Cardiac muscle cell (in vitro differentiated cells and primary cell): ENCODE measurements around the gene FABP1. TPM values are rescaled to one million over a fixed set of nuclear protein-coding genes. Genes with fewer than 3 reads are reported as not detected.

Experiments
- DNase-seq, 2 donors: peaks; one replicate each; pipeline versions ENCODE4 v3.0.0 to v3.0.0-alpha.2; 2010 to 2017; ENCODE audit warnings: low read depth in 1 of 2, low spot score in 1 of 2
- H3K27ac ChIP-seq: fragments of 200-600 bp; sonication (generic); 2 replicates; pipeline ENCODE4 v1.5.1; 2016
- H3K27me3 ChIP-seq: fragments of 200-600 bp; sonication (generic); 2 replicates; pipeline ENCODE4 v1.6.0; 2016; ENCODE audit warnings: control low read depth
- H3K36me3 ChIP-seq: fragments of 200-600 bp; sonication (generic); 2 replicates; pipeline ENCODE4 v1.5.1; 2016; ENCODE audit warnings: control low read depth
- H3K4me1 ChIP-seq: fragments of 200-600 bp; sonication (generic); 2 replicates; pipeline ENCODE4 v1.8.1; 2017; ENCODE audit warnings: low read depth, mild to moderate bottlenecking, mixed run types
- H3K4me3 ChIP-seq: fragments of 200-600 bp; sonication (generic); 2 replicates; pipeline ENCODE4 v1.5.1; 2016; ENCODE audit warnings: mild to moderate bottlenecking
- H3K9me3 ChIP-seq: fragments of 200-600 bp; sonication (generic); 2 replicates; pipeline ENCODE4 v1.5.1; 2017; ENCODE audit warnings: low read depth, mild to moderate bottlenecking, control low read depth
- polyA plus RNA-seq: library from polyadenylated mRNA; unstranded; fragments of >200 nt; fragmentation: Nextera tagmentation; extraction: Ambion mirVana; gene quantifications from 2 replicates; pipeline ENCODE4 v1.2.1, GENCODE V29; 2016
- total RNA-seq: library from RNA; depleted of rRNA; stranded (reverse); fragments of >200 nt; gene quantifications from 2 replicates; pipeline ENCODE4 v1.2.3, GENCODE V29; 2016
- TF ChIP-seq, protein P1 (sequence below): IDR thresholded peaks from 2 replicates; pipeline ENCODE4 v1.5.1; 2012; ENCODE audit warnings: low read depth, mild to moderate bottlenecking, low read length

The FABP1 gene
- total and polyA plus RNA-seq, 2 experiments from 2014 or later: 0.45 TPM; not detected in 1

- H3K36me3 ChIP-seq: peaks cover 5% of the 10 kb centered on the region
- peak overlapping the region; percentile 98 for H3K27ac ChIP-seq
- DNase-seq: no peak
- peaks cover 71% of the 10 kb centered on the region for H3K4me1 ChIP-seq
- TF ChIP-seq, protein P1, sequence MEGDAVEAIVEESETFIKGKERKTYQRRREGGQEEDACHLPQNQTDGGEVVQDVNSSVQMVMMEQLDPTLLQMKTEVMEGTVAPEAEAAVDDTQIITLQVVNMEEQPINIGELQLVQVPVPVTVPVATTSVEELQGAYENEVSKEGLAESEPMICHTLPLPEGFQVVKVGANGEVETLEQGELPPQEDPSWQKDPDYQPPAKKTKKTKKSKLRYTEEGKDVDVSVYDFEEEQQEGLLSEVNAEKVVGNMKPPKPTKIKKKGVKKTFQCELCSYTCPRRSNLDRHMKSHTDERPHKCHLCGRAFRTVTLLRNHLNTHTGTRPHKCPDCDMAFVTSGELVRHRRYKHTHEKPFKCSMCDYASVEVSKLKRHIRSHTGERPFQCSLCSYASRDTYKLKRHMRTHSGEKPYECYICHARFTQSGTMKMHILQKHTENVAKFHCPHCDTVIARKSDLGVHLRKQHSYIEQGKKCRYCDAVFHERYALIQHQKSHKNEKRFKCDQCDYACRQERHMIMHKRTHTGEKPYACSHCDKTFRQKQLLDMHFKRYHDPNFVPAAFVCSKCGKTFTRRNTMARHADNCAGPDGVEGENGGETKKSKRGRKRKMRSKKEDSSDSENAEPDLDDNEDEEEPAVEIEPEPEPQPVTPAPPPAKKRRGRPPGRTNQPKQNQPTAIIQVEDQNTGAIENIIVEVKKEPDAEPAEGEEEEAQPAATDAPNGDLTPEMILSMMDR: no peak
- no peak overlapping the region for H3K4me3 ChIP-seq
- H3K27me3 ChIP-seq: no peaks in the 10 kb centered on the region
- H3K9me3 ChIP-seq: no peaks in the 10 kb centered on the region
These were observed 49.2 kb downstream of the FABP1 start for GRCh38 chr2:88078643-88079172.

GRCh38 chr2:88077080-88077479 is 50.8 kb downstream of the FABP1 start:
- H3K36me3 ChIP-seq: peaks cover 5% of the 10 kb centered on the region
- DNase-seq: peak in 1 of 2 donors; percentile 88
- no peaks in the 10 kb centered on the region for H3K27me3 ChIP-seq
- H3K9me3 ChIP-seq: no peaks in the 10 kb centered on the region
- no peak overlapping the region for H3K4me3 ChIP-seq
- TF ChIP-seq, protein P1: no peak
- H3K27ac ChIP-seq: peak overlapping the region; percentile 98
- H3K4me1 ChIP-seq: peaks cover 63% of the 10 kb centered on the region

DNA sequence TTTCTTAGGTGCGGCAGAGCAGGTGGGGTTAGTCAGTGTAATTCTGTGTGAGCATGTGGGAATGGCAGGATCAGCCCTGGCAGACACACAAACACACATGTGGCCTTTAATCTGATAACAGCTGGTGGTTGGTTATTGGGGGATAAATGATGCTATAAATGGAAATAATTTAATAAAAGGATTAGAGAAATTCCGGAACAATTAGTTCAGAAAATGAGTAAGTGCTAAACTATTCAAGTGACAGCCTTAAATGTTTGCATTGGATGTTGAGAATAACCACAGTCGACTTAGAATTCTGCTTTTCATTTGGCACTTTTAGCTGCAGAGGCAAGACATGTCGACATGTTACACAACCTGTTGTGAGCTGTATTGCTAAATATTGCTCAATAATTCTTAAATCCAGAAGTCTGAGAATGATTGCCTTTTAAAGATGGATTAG is 53.0 kb downstream of the FABP1 start:
- TF ChIP-seq, protein P1: no peak
- Histone ChIP-seq H3K36me3 (peaks cover 5% of the 10 kb centered on the region), H3K9me3 (no peaks in the 10 kb centered on the region), H3K4me3 (no peak overlapping the region), H3K4me1 (peaks cover 52% of the 10 kb centered on the region), H3K27ac (peak overlapping the region; percentile 98), H3K27me3 (no peaks in the 10 kb centered on the region)
- peak in 1 of 2 donors; percentile 80 for DNase-seq

GRCh38 chr2:88074150-88074549 is 53.7 kb downstream of the FABP1 start:
- Histone ChIP-seq H3K27me3 (no peaks in the 10 kb centered on the region), H3K4me3 (no peak overlapping the region), H3K9me3 (no peaks in the 10 kb centered on the region), H3K4me1 (peaks cover 49% of the 10 kb centered on the region), H3K27ac (peak overlapping the region; percentile 98), H3K36me3 (peaks cover 5% of the 10 kb centered on the region)
- DNase-seq: no peak
- TF ChIP-seq, protein P1: no peak

Other genes starting within 250 kb of the FABP1 start
- not detected in 2 replicates for gene RNU2-63P, start 111.5 kb downstream of the FABP1 start, total RNA-seq
- gene RNU2-63P, start 111.5 kb downstream of the FABP1 start, polyA plus RNA-seq: 1.7 TPM in 1 of 2 replicates, not detected in the other
- 26.6 and 26.7 TPM in 2 replicates for gene KRCC1, start 72.3 kb downstream of the FABP1 start, total RNA-seq
- gene KRCC1, start 72.3 kb downstream of the FABP1 start, polyA plus RNA-seq: 26.5 and 29.5 TPM in 2 replicates
- gene SMYD1, start 60.2 kb downstream of the FABP1 start, total RNA-seq: 289 and 375 TPM in 2 replicates
- 211 and 303 TPM in 2 replicates for gene SMYD1, start 60.2 kb downstream of the FABP1 start, polyA plus RNA-seq
- 9.8 and 10.7 TPM in 2 replicates for gene THNSL2, start 42.3 kb upstream of the FABP1 start, total RNA-seq
- gene THNSL2, start 42.3 kb upstream of the FABP1 start, polyA plus RNA-seq: 12.1 and 15.8 TPM in 2 replicates